Left ventricle myocardium superior (tissue), 1 donor: ENCODE measurements around the gene ERICH2. TPM values are rescaled to one million over a fixed set of nuclear protein-coding genes. Genes with fewer than 3 reads are reported as not detected.

ENCODE experiments used
- ATAC-seq: fragments of 200-7000 bp; cut with Tn5 transposase; one replicate; pipeline ENCODE4 v1.9.1; 2020; ENCODE audit warnings: mild to moderate bottlenecking, moderate library complexity
- DNase-seq: peaks from one replicate; pipeline ENCODE4 v3.0.0-alpha.2; 2020
- intact Hi-C: fragments of 100-400 bp; cut with micrococcal nuclease; formaldehyde crosslinking; loops from one replicate; pipeline ENCODE4 v1.11.0; 2022
- total RNA-seq: library from RNA; stranded (reverse); fragmentation: NEBNext Ultra II Directional; extraction: Animal tissue kit (Norgen Biotek cat#: 25700); gene quantifications from one replicate; pipeline ENCODE4 v1.2.1, GENCODE V29; 2021
- donor health status: DM: no; HTN: yes; CAD: no; lungs with severe emphysema.

ERICH2 gene
- total RNA-seq, 1 donor from 2014 or later, result 1.2 TPM

- ATAC-seq (no peak), DNase-seq (no peak)
- intact Hi-C loops, result loop anchor here (10.0 kb wide), 3 partner anchors 330 to 450 kb away; no protein-coding TSS in a partner anchor
These were observed 44.5 kb downstream of the ERICH2 start for GRCh38 chr2:170814533-170815230.

GRCh38 chr2:170815311-170815710 is 45.1 kb downstream of the ERICH2 start:
- intact Hi-C loops, result loop anchor here (10.0 kb wide), 3 partner anchors 331 to 451 kb away; no protein-coding TSS in a partner anchor
- DNase-seq, result no peak
- ATAC-seq, result no peak

- intact Hi-C loops, result loop anchor here (10.0 kb wide), 3 partner anchors 331 to 451 kb away; no protein-coding TSS in a partner anchor
- DNase-seq (peak; percentile 69), ATAC-seq (peak; percentile 79)
These were observed 45.7 kb downstream of the ERICH2 start for GRCh38 chr2:170815746-170816503.

GRCh38 chr2:170816504-170817092 is 46.4 kb downstream of the ERICH2 start, which contains the start of gene GAD1:
Gene GAD1, plus strand, starts transcription at chr2:170816887. Its CDS starts 1,705 bp downstream, at chr2:170818592.
- DNase-seq, result peak; percentile 49
- intact Hi-C loops, result loop anchor here (10.0 kb wide), 3 partner anchors 332 to 452 kb away; no protein-coding TSS in a partner anchor
- ATAC-seq, result peak; percentile 62

GRCh38 chr2:170817093-170818035 is 47.2 kb downstream of the ERICH2 start:
- no peak for DNase-seq
- no peak for ATAC-seq
- intact Hi-C loops, result loop anchor here (10.0 kb wide), 3 partner anchors 333 to 453 kb away; no protein-coding TSS in a partner anchor

- DNase-seq (no peak), ATAC-seq (no peak)
- intact Hi-C loops, result loop anchor here (10.0 kb wide), 3 partner anchors 333 to 453 kb away; no protein-coding TSS in a partner anchor
These were observed 48.0 kb downstream of the ERICH2 start for GRCh38 chr2:170818036-170818751.

GRCh38 chr2:170818752-170819470 is 48.7 kb downstream of the ERICH2 start:
- intact Hi-C loops, result loop anchor here (10.0 kb wide), 3 partner anchors 334 to 454 kb away; no protein-coding TSS in a partner anchor
- DNase-seq (no peak), ATAC-seq (no peak)

- intact Hi-C loops, result loop anchor here (10.0 kb wide), 3 partner anchors 335 to 455 kb away; no protein-coding TSS in a partner anchor
- DNase-seq (no peak), ATAC-seq (no peak)
These were observed 49.8 kb downstream of the ERICH2 start for GRCh38 chr2:170819680-170820664.

- DNase-seq (no peak), ATAC-seq (no peak)
- intact Hi-C loops, result no loop called here
These were observed 50.8 kb downstream of the ERICH2 start for GRCh38 chr2:170820757-170821530.

GRCh38 chr2:170821531-170822289 is 51.5 kb downstream of the ERICH2 start:
- ATAC-seq (no peak), DNase-seq (no peak)
- intact Hi-C loops, result no loop called here

- intact Hi-C loops, result no loop called here
- DNase-seq (no peak), ATAC-seq (peak; percentile 62)
These were observed 52.3 kb downstream of the ERICH2 start for GRCh38 chr2:170822290-170823087.

GRCh38 chr2:170823088-170823897 is 53.1 kb downstream of the ERICH2 start:
- intact Hi-C loops, result no loop called here
- DNase-seq (peak; percentile 45), ATAC-seq (peak; percentile 75)

GRCh38 chr2:170823898-170824215 is 53.7 kb downstream of the ERICH2 start:
- DNase-seq (no peak), ATAC-seq (no peak)
- intact Hi-C loops, result no loop called here
